DMS53 (cell line): Measurements from ENCODE around the gene PCSK6.

Experiments used
- DNase-seq: peaks from one replicate; lab custom pipeline; 2025; lab: John Stamatoyannopoulos, UW

The PCSK6 gene

GRCh38 chr15:101498717-101499480 lies 9.4 kb upstream of the PCSK6 start:
- no peak for DNase-seq

GRCh38 chr15:101498076-101498716 lies 8.7 kb upstream of the PCSK6 start:
- no peak for DNase-seq

- DNase-seq, result no peak
Measured at GRCh38 chr15:101497484-101498034, 8.1 kb upstream of the PCSK6 start.

GRCh38 chr15:101497017-101497416 lies 7.5 kb upstream of the PCSK6 start:
- DNase-seq, result no peak

DNA sequence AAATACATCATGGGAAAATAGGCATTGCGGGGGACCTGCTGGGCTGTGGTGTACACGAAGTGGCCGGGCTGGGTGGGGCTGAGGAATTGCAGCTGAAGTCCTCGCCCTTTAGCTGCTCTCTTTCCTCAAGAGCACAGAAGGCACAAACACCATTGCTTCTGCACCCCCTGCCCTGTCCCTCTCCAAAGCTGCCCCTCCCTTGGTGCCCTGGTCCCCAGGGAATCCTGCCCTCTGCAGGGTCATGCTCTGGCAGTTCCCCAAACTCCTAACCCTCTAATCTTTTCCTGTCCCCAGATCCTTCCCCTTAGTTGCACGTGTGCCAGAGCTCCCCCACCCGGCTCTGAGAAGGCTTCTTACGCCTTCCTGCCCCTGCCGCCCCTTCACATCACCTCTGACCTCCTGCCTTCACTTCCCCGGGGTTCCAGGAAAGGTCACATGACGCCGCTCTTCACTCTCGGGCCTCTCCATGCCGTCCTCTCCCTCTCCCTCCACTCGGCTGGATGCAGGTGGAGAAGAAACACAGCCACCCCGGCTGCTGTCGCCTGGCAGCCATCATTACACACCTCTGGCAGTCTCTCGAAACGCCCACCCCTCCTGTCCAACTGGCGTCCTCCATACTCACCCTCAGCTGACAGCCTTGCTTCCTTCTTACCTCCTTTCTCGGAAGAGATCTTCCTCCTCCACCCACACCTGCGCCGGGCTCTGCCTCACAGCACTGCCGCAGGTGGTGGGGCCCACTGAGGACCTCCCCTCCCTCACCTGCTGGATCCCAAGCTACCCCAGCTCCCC lies 6.9 kb upstream of the PCSK6 start:
- DNase-seq, result no peak

DNA sequence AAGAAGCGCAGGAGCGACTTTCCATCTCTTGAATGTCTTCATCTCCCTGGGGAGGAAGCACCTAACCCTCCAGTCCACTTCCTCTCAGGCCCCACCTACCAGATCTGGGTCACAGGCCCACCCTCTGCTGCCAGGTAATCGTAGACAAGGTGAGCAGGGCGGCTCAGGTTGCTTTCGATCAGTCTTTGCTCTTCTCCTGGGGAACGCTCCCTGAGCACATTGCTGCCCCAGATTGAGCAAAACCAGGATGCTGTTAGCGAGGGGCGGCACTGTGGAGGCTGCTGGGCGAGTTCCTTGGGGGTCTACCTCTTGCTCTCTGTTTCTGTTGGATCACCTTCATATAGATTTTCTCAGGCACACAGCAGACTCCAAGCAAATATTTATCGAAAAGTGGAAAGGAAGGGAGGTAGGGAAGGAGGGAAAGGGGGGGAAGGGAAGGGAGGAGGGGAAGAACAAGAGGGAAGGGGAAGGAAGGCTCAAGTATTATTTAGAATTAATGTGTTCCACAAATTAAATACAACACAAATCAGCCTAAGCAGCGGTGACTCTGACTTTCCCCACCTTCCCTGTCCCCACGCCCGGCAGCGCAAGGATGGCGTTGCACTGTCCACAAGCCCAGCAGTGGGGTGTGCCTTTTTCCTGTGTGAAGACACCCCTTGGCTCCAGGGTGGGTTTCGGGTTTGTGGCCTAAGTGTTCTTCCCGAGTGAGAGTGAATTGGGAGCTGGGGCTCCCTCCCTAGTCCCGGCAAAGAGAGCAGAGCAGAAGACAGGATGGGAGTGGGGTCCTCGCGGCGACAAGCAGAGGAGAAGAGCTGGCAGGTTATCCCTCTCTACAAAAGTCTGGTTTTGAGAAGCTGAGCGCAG lies 6.1 kb upstream of the PCSK6 start:
- no peak for DNase-seq

- no peak for DNase-seq
Measured at GRCh38 chr15:101494251-101494796, 4.8 kb upstream of the PCSK6 start.

DNA sequence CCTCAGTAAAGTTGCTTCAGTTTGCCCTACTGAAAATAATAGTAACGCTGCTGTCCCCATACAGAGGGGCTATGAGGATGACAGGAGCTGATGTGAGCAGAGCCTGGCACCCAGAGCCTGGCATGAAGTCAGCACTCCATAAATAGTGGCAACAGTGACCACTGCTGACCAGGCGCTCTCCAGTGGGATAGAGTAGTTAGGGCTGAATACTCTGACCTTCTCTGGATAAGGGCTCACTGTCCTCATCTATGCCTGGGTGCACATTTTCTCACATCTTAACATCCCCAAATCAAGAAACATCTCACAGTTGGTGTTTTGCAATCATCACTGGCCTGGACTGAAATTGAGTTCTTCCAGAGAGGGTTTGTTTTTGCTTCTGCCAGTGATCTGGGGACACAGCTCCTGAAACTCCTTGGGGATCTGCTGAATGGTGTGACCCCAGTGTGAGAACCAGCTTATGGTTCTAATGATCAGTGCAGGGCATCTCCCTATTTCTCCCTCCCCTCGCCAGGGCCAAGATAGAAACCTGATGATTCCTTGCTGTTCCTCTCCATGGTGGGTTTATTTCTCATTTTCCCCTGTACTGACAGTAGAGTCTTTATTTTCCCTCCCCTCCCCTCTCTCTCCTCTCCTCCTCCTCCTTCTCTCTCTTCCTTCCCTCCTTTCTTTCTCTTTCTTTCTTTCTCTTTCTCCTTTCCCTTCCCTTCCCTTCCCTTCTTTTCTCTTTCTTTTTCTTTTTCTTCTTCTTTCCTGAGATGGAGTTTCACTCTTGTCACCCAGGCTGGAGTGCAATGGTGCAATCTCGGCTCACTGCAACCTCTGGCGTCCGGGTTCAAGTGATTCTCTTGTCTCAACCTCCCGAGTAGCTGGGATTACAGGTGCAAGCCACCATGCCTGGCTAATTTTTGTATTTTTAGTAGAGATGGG lies 3.5 kb upstream of the PCSK6 start:
- DNase-seq, result peak; percentile 10

DNA sequence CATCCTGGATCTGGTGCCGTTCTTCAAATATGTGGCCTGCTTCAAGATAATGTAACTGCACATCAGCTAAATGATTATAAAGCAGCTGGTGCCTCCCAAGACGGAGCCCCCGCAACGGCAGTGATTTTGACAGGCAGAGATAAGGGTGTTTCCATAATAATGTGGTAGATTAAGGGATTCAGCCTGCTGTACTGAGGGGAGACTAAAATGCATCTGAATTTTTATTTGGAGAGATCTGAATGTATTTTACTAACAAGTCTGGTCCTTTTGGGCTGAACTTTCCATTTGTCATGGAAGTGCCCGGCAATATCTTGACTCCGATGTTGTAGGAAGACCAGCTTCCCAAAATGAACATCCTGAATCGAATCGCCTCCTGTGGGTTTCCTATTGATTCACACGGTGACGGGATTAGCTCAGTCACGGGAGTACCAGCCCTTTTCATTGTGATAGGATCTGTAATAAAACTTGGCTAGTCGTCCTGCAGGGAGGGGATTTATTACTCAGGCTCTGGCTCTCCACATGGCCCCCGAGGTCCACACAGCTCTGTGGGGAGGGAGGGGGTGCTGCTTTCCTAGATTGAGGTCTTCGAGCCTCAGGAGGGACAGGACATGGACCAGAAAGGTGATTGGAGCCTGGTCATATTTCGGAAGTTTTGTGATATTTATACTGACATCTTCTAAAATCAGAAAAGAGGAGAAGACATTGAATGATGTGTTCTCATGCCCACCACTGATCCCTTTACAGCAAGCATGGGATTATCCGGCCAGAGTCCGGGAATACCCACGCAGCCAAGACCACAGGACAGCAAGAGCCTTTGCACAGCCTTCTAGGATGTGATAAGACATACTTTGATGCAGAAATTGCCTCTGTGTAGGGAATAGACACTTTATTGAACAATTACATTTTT lies 2.5 kb upstream of the PCSK6 start:
- DNase-seq, result no peak

GRCh38 chr15:101490922-101491733 lies 1.6 kb upstream of the PCSK6 start:
- DNase-seq, result peak; percentile 6

GRCh38 chr15:101490408-101490891 lies 943 bp upstream of the PCSK6 start:
- peak; percentile 11 for DNase-seq

- peak; percentile 73 for DNase-seq
Measured at GRCh38 chr15:101489237-101489598, 289 bp downstream of the PCSK6 start.

DNA sequence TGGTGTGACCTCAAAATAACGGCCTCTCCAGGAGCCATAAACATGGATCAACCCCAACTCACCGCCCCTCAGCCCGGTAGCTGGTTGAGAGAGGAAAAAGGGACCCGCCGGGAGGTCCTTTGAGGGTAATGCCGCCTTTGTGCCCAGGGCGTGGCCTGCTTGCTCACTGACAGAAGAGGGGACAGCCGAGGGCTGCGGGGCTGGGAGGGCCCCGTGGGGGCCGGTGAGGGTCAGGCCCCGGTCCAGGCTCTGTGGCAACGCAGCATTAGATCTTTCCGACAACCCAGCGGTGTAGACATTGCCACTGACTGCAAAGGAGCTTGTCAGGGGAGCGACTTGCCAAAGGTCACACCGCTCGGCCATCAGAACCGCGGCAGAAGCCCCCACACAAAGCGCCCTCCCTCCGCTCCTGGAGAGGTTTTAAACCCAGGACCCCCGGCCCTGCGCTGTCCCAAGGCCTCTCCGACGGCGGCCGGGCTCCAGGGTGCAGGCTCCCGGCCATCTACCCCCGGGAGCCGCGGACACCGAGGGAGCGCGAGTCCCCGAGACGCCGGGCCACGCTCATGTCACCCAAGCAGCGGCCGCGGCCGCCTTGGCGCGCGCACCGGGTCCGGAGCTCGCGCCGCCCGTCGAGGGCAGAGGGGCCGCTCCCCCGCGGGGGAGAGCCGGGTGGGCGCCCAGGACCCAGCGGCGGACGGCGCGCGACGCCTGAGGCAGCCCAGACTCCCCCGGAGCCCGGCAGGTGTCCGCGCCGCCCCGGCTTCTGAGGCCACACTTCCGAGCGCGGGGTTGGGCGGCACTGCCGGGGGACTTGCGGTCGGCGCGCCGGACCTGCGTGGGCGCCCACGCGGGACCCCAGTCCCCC lies 975 bp downstream of the PCSK6 start:
- DNase-seq, result peak; percentile 34

GRCh38 chr15:101486696-101487459 lies 2.6 kb downstream of the PCSK6 start:
- DNase-seq, result no peak

DNA sequence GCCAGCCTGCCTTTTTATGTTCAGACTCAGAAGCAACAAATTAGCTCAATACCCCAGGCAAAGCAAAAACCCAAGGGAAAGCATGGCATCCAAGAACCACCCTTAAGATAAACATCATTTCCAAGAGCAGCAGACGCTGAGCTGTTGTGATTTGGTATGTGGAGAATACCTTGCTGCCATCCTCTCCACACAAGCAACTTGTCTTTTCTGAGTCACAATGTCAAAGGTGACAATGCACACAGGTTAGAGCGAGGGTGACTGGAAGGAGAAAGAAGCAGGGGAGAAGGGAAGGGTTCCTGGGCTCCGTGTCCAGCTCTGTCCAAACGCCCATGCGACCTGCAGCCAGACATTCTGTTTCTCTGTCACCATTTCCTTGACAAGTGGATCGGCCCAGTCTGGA lies 6.0 kb downstream of the PCSK6 start:
- no peak for DNase-seq
